ENCODE measurements around the gene PTPRG. TPM values are rescaled to one million over a fixed set of nuclear protein-coding genes. Genes with fewer than 3 reads are reported as not detected.

The PTPRG gene
- total RNA-seq, 1 donor from 2014 or later, result 39.6 TPM

GRCh38 chr3:62188681-62189375 is 627.5 kb downstream of the PTPRG start:
- Histone ChIP-seq H2AFZ (ENCODE audit: low read depth, low read length) (peak overlapping the region; percentile 43), H3K4me2 (ENCODE audit: low read length) (peak overlapping the region; percentile 71), H3K27me3 (ENCODE audit: insufficient read depth, low read length) (no peaks in the 10 kb centered on the region), H3K9me3 (ENCODE audit: insufficient read depth, low read depth, low read length) (no peaks in the 10 kb centered on the region), H3K4me1 (ENCODE audit: insufficient read depth, low read length) (no peaks in the 10 kb centered on the region), H3K4me3 (ENCODE audit: insufficient read depth, low read depth, low read length) (no peak overlapping the region), H3K27ac (ENCODE audit: low read depth, low read length) (no peak overlapping the region), H4K20me1 (ENCODE audit: insufficient read depth, low read length) (no peaks in the 10 kb centered on the region), H3K9ac (ENCODE audit: low read length) (no peak overlapping the region), H3K36me3 (ENCODE audit: insufficient read depth, low read length) (no peaks in the 10 kb centered on the region), H3K79me2 (ENCODE audit: insufficient read depth, low read length) (no peaks in the 10 kb centered on the region)
- Mint-ChIP-seq H3K27me3 (ENCODE audit: low read depth, unreplicated experiment) (peaks cover 5% of the 10 kb centered on the region), H3K36me3 (ENCODE audit: low read depth, unreplicated experiment) (peaks cover 6% of the 10 kb centered on the region), H3K4me1 (ENCODE audit: low read depth, unreplicated experiment) (peaks cover 3% of the 10 kb centered on the region), H3K4me3 (ENCODE audit: unreplicated experiment) (peak overlapping the region; percentile 43), H3K9me3 (ENCODE audit: unreplicated experiment) (peaks cover under 1% of the 10 kb centered on the region), H3K27ac (ENCODE audit: unreplicated experiment) (peak overlapping the region; percentile 37)
- FAIRE-seq (no peak), DNase-seq (ENCODE audit: low read depth) (peak; percentile 31)
- TF ChIP-seq EZH2 (IDR thresholded peaks at IDR 0.05; ENCODE audit: insufficient read depth, low read length) (no peak), CTCF (IDR thresholded peaks at IDR 0.05; ENCODE audit: insufficient read depth, low read depth, low read length) (peak; percentile 87)

DNA sequence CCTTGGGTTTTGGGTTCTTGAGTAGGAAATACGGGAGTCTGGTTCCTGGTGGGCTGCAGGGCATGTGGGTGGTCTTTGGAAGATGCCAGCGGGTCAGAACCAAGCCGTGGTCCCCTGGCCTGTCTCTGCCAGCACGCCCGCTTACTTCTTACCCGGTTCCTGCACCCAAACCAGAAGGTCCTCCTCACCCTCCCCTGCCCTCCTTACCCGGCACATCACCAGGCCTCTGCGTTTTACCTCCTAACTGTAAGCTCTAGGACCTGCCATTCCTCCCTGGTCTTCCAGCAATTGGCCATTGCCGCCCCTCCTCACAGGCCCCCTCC is 628.0 kb downstream of the PTPRG start:
- peaks cover 6% of the 10 kb centered on the region for H3K36me3 Mint-ChIP-seq (ENCODE audit: low read depth, unreplicated experiment)
- H3K36me3 ChIP-seq (ENCODE audit: insufficient read depth, low read length), result no peaks in the 10 kb centered on the region
- FAIRE-seq (no peak), DNase-seq (ENCODE audit: low read depth) (no peak)
- H2AFZ ChIP-seq (ENCODE audit: low read depth, low read length), result no peak overlapping the region
- H4K20me1 ChIP-seq (ENCODE audit: insufficient read depth, low read length), result no peaks in the 10 kb centered on the region
- H3K4me2 ChIP-seq (ENCODE audit: low read length), result no peak overlapping the region
- no peak overlapping the region for H3K27ac Mint-ChIP-seq (ENCODE audit: unreplicated experiment)
- TF ChIP-seq EZH2 (IDR thresholded peaks at IDR 0.05; ENCODE audit: insufficient read depth, low read length), result no peak
- no peak for TF ChIP-seq CTCF (IDR thresholded peaks at IDR 0.05; ENCODE audit: insufficient read depth, low read depth, low read length)
- no peaks in the 10 kb centered on the region for H3K9me3 ChIP-seq (ENCODE audit: insufficient read depth, low read depth, low read length)
- H3K9me3 Mint-ChIP-seq (ENCODE audit: unreplicated experiment), result no peaks in the 10 kb centered on the region
- H3K9ac ChIP-seq (ENCODE audit: low read length), result no peak overlapping the region
- peaks cover 5% of the 10 kb centered on the region for H3K27me3 Mint-ChIP-seq (ENCODE audit: low read depth, unreplicated experiment)
- no peak overlapping the region for H3K4me3 Mint-ChIP-seq (ENCODE audit: unreplicated experiment)
- H3K79me2 ChIP-seq (ENCODE audit: insufficient read depth, low read length), result no peaks in the 10 kb centered on the region
- no peaks in the 10 kb centered on the region for H3K4me1 ChIP-seq (ENCODE audit: insufficient read depth, low read length)
- H3K4me1 Mint-ChIP-seq (ENCODE audit: low read depth, unreplicated experiment), result peaks cover 3% of the 10 kb centered on the region
- no peaks in the 10 kb centered on the region for H3K27me3 ChIP-seq (ENCODE audit: insufficient read depth, low read length)
- H3K27ac ChIP-seq (ENCODE audit: low read depth, low read length), result no peak overlapping the region
- no peak overlapping the region for H3K4me3 ChIP-seq (ENCODE audit: insufficient read depth, low read depth, low read length)

DNA sequence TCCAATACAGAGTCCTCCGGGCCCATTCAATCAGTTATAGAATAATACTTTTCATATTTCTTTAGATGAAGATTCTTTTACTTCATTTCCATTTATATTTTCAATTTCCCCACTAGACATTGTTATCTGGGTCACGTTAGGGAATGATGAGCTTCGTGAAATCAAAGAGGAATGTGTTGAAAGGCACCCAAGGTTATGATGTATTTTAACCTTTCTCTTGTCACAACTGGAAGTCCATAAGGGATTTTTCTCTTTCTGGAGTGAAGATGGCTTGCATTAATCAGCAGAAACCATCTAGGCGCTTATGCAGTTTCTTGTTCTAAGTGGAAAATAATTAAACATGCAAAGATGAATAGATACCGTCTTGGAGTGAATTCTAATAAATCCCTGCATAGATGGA is 631.5 kb downstream of the PTPRG start:
- no peaks in the 10 kb centered on the region for H3K36me3 Mint-ChIP-seq (ENCODE audit: low read depth, unreplicated experiment)
- H3K9me3 Mint-ChIP-seq (ENCODE audit: unreplicated experiment), result no peaks in the 10 kb centered on the region
- peaks cover 5% of the 10 kb centered on the region for H3K27me3 Mint-ChIP-seq (ENCODE audit: low read depth, unreplicated experiment)
- H3K27ac ChIP-seq (ENCODE audit: low read depth, low read length), result no peak overlapping the region
- no peaks in the 10 kb centered on the region for H4K20me1 ChIP-seq (ENCODE audit: insufficient read depth, low read length)
- no peak for FAIRE-seq
- H3K9me3 ChIP-seq (ENCODE audit: insufficient read depth, low read depth, low read length), result no peaks in the 10 kb centered on the region
- H3K9ac ChIP-seq (ENCODE audit: low read length), result no peak overlapping the region
- TF ChIP-seq EZH2 (IDR thresholded peaks at IDR 0.05; ENCODE audit: insufficient read depth, low read length) (no peak), CTCF (IDR thresholded peaks at IDR 0.05; ENCODE audit: insufficient read depth, low read depth, low read length) (no peak)
- DNase-seq (ENCODE audit: low read depth), result no peak
- H3K4me2 ChIP-seq (ENCODE audit: low read length), result no peak overlapping the region
- H3K79me2 ChIP-seq (ENCODE audit: insufficient read depth, low read length), result no peaks in the 10 kb centered on the region
- H3K4me3 ChIP-seq (ENCODE audit: insufficient read depth, low read depth, low read length), result no peak overlapping the region
- no peaks in the 10 kb centered on the region for H3K27me3 ChIP-seq (ENCODE audit: insufficient read depth, low read length)
- H3K27ac Mint-ChIP-seq (ENCODE audit: unreplicated experiment), result no peak overlapping the region
- H3K4me1 Mint-ChIP-seq (ENCODE audit: low read depth, unreplicated experiment), result peaks cover 3% of the 10 kb centered on the region
- H2AFZ ChIP-seq (ENCODE audit: low read depth, low read length), result no peak overlapping the region
- no peaks in the 10 kb centered on the region for H3K36me3 ChIP-seq (ENCODE audit: insufficient read depth, low read length)
- no peaks in the 10 kb centered on the region for H3K4me1 ChIP-seq (ENCODE audit: insufficient read depth, low read length)
- H3K4me3 Mint-ChIP-seq (ENCODE audit: unreplicated experiment), result no peak overlapping the region
